Esophagus squamous epithelium (tissue), 5 donors: Measurements from ENCODE around the gene ARL8B. TPM values are rescaled to one million over a fixed set of nuclear protein-coding genes. Genes with fewer than 3 reads are reported as not detected.

Experiments used
- DNase-seq: peaks from one replicate; lab custom pipeline; 2025; lab: John Stamatoyannopoulos, UW
- H3K27ac ChIP-seq, 4 donors: fragments of 200-600 bp; sonication (generic); one replicate each; pipeline ENCODE4 v1.5.1; 2016 to 2019; ENCODE audit warnings: mild to moderate bottlenecking in 1 of 4
- H3K27me3 ChIP-seq, 4 donors: fragments of 200-600 bp; sonication (generic); 1 replicate in 3 of 4; 2 replicates in 1 of 4; pipeline versions ENCODE4 v1.5.1 to v1.6.0; 2017 to 2021; ENCODE audit warnings: antibody characterized with exemption in 1 of 4
- H3K36me3 ChIP-seq, 3 donors: fragments of 200-600 bp; sonication (generic); one replicate each; pipeline ENCODE4 v1.5.1; 2016 to 2019
- H3K4me1 ChIP-seq, 3 donors: fragments of 200-600 bp; sonication (generic); one replicate each; pipeline ENCODE4 v1.5.1; 2017 to 2019
- H3K4me3 ChIP-seq, 4 donors: fragments of 200-600 bp; sonication (generic); 1 replicate in 3 of 4; 2 replicates in 1 of 4; pipeline ENCODE4 v1.5.1; 2016 to 2019; ENCODE audit warnings: mild to moderate bottlenecking in 2 of 4, moderate library complexity in 1 of 4
- H3K9me3 ChIP-seq, 3 donors: fragments of 200-600 bp; sonication (generic); one replicate each; pipeline ENCODE4 v1.5.1; 2016 to 2019
- CTCF ChIP-seq, 6 experiments: fragments of 450-650 bp in 4 of 6; fragments of 200-600 bp in 2 of 6; sonication (generic) in 2 of 6; IDR thresholded peaks; one replicate each; pipeline ENCODE4 v1.5.1; 2016 to 2019; ENCODE audit warnings: antibody characterized with exemption in 6 of 6, mild to moderate bottlenecking in 4 of 6, moderate library complexity in 4 of 6
- POLR2A ChIP-seq, 4 donors: fragments of 450-650 bp; IDR thresholded peaks; one replicate each; pipeline ENCODE4 v1.6.1; 2017; ENCODE audit warnings: antibody characterized with exemption in 4 of 4, mild to moderate bottlenecking in 4 of 4, moderate library complexity in 3 of 4
- WGBS, 2 donors: methylation state at CpG; one replicate each; pipeline ENCODE4 v1.1.5; 2018; 5-methylcytosine and 5-hydroxymethylcytosine counted together
- intact Hi-C: fragments of 100-400 bp; cut with DNase I; formaldehyde crosslinking; loops from one replicate; pipeline ENCODE4 v1.15.0; 2022
- total RNA-seq, 4 donors: library from RNA; depleted of rRNA; stranded (reverse); fragments of >200 nt; gene quantifications; one replicate each; pipeline ENCODE4 v1.1.0, GENCODE V29; 2016
- donor health status: DM: yes; HTN: yes; CAD: no.

Gene ARL8B
- total RNA-seq, 4 donors from 2014 or later: 42.9 to 71.9 (median 51.7) TPM

- Histone ChIP-seq H3K4me3 (no peak overlapping the region), H3K4me1 (peaks cover 0 to 13% (median 0%) of the 10 kb centered on the region in 3 donors), H3K27me3 (no peaks in the 10 kb centered on the region), H3K27ac (no peak overlapping the region), H3K9me3 (no peaks in the 10 kb centered on the region), H3K36me3 (peaks cover 0 to 49% (median 9%) of the 10 kb centered on the region in 3 donors)
- intact Hi-C loops: no loop called here
- TF ChIP-seq POLR2A (IDR thresholded peaks at IDR 0.05) (no peak), CTCF (IDR thresholded peaks at IDR 0.05) (no peak)
- DNase-seq: no peak
- 63 to 71% methylated on average over 5 of the region's 5 CpGs for WGBS, 2 donors
Observed at GRCh38 chr3:5220193-5220592, 98.1 kb downstream of the ARL8B start.

GRCh38 chr3:5220667-5221431 is 98.8 kb downstream of the ARL8B start:
- WGBS, 2 donors: 91 to 95% methylated on average over 4 to 8 of the region's 11 CpGs
- Histone ChIP-seq H3K27me3 (no peaks in the 10 kb centered on the region), H3K4me3 (no peak overlapping the region), H3K27ac (no peak overlapping the region), H3K36me3 (peaks cover 0 to 42% (median 2%) of the 10 kb centered on the region in 3 donors), H3K9me3 (no peaks in the 10 kb centered on the region), H3K4me1 (peaks cover 0 to 13% (median 0%) of the 10 kb centered on the region in 3 donors)
- TF ChIP-seq CTCF (IDR thresholded peaks at IDR 0.05) (no peak), POLR2A (IDR thresholded peaks at IDR 0.05) (no peak)
- intact Hi-C loops: no loop called here
- DNase-seq: no peak

- no peak overlapping the region for H3K27ac ChIP-seq
Observed at GRCh38 chr3:5221701-5222100, 99.6 kb downstream of the ARL8B start.

GRCh38 chr3:5222283-5223005 is 100.4 kb downstream of the ARL8B start:
- no peak for DNase-seq
- Histone ChIP-seq H3K9me3 (no peaks in the 10 kb centered on the region), H3K27me3 (peaks cover 0 to 1% (median 0%) of the 10 kb centered on the region in 4 donors), H3K4me1 (peaks cover 0 to 13% (median 0%) of the 10 kb centered on the region in 3 donors), H3K27ac (no peak overlapping the region), H3K36me3 (peaks cover 0 to 26% (median 0%) of the 10 kb centered on the region in 3 donors), H3K4me3 (no peak overlapping the region)
- TF ChIP-seq POLR2A (IDR thresholded peaks at IDR 0.05): no peak
- no peak for TF ChIP-seq CTCF (IDR thresholded peaks at IDR 0.05)
- intact Hi-C loops: no loop called here
- WGBS, 2 donors: 81 to 83% methylated on average over 7 to 11 of the region's 13 CpGs

More at GRCh38 chr3:5221701-5222100, 99.6 kb downstream of the ARL8B start:
- TF ChIP-seq POLR2A (IDR thresholded peaks at IDR 0.05) (no peak), CTCF (IDR thresholded peaks at IDR 0.05) (no peak)
- Histone ChIP-seq H3K9me3 (no peaks in the 10 kb centered on the region), H3K27me3 (no peaks in the 10 kb centered on the region), H3K4me3 (no peak overlapping the region), H3K36me3 (peaks cover 0 to 34% (median 0%) of the 10 kb centered on the region in 3 donors), H3K4me1 (peaks cover 0 to 13% (median 0%) of the 10 kb centered on the region in 3 donors)
- DNase-seq: no peak
- intact Hi-C loops: no loop called here
- 55 to 60% methylated on average over 6 of the region's 6 CpGs for WGBS, 2 donors

- WGBS, 2 donors: 39 to 42% methylated on average over 6 of the region's 6 CpGs
Observed at GRCh38 chr3:5226783-5227182, 104.7 kb downstream of the ARL8B start.

More at GRCh38 chr3:5226783-5227182, 104.7 kb downstream of the ARL8B start:
- no peaks in the 10 kb centered on the region for H3K4me1 ChIP-seq
- TF ChIP-seq POLR2A (IDR thresholded peaks at IDR 0.05) (no peak), CTCF (IDR thresholded peaks at IDR 0.05) (peak in 4 of 6 experiments; percentile 16 to 44 (median 18))
- H3K9me3 ChIP-seq: no peaks in the 10 kb centered on the region
- no peak overlapping the region for H3K27ac ChIP-seq
- H3K4me3 ChIP-seq: no peak overlapping the region
- DNase-seq: no peak
- intact Hi-C loops: no loop called here
- H3K36me3 ChIP-seq: no peaks in the 10 kb centered on the region
- peaks cover 0 to 28% (median 0%) of the 10 kb centered on the region in 4 donors for H3K27me3 ChIP-seq
